ENCODE measurements around the gene GJA9.
"Not testable (repeated sequence)": the region's sequence is repeated elsewhere in the genome, so short reads cannot be mapped to it uniquely, and the experiment has no call there.

The GJA9 gene

GRCh38 chr1:38881487-38881886 is at the start of gene GJA9:
GJA9 (minus strand) TSS chr1:38881587; CDS start chr1:38876098, 5,489 bp downstream.
- FAIRE-seq, result no peak

DNA sequence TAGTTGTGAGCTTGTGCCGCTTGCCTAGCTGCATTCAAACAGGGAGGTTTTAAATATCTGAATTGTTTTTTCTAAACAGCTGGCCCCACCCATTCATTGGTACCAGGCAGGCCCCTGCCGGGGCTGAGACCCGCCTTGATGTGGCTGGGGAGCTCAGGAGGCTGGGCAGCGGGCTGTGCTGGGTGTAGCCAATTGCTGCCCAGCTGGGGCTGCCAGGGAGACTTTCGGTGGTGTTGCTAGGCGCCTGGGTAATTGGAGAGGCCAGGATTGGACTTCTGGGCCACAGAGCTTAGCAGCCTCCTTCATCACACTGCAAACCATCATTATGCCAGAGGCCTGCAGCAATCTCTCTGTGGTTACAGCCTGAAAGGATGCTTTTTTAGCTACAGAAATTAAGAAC is 48.1 kb upstream of the GJA9 start:
- FAIRE-seq, result no peak

- FAIRE-seq, result no peak
Measured at GRCh38 chr1:38929054-38929453, 47.7 kb upstream of the GJA9 start.

- FAIRE-seq, result no peak
Measured at GRCh38 chr1:38926091-38926490, 44.7 kb upstream of the GJA9 start.

- FAIRE-seq, result no peak
Measured at GRCh38 chr1:38925391-38925790, 44.0 kb upstream of the GJA9 start.

DNA sequence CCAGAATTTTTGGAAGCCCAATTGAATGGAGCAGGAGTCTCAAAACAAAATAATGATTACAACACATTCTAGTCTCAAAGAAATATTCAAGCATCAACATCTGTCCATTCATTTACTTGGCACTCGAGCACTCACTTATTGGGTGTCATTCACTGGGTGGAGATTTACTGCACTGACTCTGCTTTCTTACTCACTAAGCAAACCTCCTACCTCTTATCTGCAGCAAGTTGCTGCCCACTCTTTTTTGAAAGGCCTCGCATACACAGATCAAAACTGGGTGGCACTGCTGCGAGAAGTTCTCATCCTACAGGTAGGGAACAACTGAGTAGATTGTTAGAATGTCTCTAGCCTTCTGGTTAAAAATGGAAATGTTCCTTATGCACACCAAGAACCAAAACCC is 42.2 kb upstream of the GJA9 start:
- no peak for FAIRE-seq

- FAIRE-seq, result no peak
Measured at GRCh38 chr1:38919130-38919529, 37.7 kb upstream of the GJA9 start.

- no peak for FAIRE-seq
Measured at GRCh38 chr1:38918568-38918967, 37.2 kb upstream of the GJA9 start.

- no peak for FAIRE-seq
Measured at GRCh38 chr1:38917772-38918171, 36.4 kb upstream of the GJA9 start.

DNA sequence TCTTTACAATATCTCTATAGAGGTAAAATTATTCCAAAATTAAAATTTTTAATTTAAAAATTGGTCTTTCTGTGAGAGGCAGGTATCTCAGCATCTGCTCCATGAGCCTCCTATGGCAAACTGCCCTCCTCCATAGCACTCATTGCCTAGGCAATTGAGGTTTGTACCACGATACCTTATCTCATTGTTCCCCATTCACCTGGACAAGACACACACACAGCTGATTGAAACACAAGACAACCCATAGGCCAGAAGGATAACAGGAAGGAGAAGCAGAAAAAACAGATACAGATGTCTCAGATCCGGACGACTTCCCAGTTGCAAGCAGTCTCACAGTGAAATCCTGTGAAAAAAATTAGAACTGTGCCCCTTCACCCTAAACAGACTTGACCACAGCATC is 36.0 kb upstream of the GJA9 start:
- no peak for FAIRE-seq

- FAIRE-seq, result no peak
Measured at GRCh38 chr1:38915352-38915948, 34.1 kb upstream of the GJA9 start.

DNA sequence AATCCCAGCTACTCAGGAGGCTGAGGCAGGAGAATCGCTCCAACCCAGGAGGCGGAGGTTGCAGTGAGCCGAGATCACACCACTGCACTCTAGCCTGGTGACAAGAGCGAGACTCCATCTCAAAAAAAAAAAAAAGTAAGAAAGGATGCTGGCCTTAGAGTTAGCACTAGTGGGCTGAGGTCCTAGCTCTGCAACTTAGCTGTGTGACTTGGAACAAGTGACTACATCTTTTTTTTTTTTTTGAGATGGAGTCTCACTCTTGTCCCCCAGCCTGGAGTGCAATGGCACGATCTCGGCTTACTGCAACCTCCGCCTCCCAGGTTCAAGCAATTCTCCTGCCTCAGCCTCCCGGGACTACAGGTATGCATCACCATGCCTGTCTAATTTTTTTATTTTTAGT is 33.5 kb upstream of the GJA9 start:
- FAIRE-seq, result not testable (repeated sequence)

- FAIRE-seq, result no peak
Measured at GRCh38 chr1:38908821-38909220, 27.4 kb upstream of the GJA9 start.

DNA sequence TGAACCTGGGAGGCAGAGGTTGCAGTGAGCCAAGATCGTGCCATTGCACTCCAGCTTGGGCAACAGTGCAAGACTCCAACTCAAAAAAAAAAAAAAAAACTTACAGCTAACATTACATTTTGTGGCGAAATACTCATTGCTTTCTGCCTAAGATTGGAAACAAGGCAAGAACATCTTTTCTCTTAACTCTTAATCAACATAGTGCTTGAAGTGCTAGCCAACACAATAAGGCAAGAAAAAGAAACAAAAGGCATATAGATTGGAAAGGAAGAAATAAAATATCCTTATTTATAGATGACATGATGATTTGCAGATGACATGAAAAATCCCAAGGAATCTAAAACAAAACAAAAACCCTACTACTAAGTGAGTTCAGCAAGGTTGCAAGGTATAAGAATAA is 24.6 kb upstream of the GJA9 start:
- FAIRE-seq, result no peak

DNA sequence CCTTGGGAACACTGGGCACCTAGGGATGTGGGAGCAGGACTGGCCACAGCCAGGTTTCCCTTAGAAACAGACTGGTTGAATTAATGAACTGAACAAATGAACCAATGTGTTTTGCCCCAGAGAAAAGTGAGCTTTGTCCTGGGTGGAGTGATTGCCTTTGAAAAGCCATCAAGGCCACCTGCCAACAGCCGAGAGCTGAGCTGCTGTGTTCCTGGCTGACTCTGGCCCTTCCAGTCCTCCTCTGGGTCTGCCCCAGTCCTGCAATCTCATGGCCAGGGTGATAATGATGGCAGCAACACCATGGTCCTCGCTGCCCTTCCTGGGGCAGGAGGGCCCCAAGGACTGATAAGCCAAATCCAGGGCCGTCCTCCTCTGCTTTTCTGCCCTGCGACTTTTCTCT is 18.2 kb upstream of the GJA9 start:
- FAIRE-seq, result no peak

GRCh38 chr1:38898653-38899230 is 17.4 kb upstream of the GJA9 start:
- no peak for FAIRE-seq

DNA sequence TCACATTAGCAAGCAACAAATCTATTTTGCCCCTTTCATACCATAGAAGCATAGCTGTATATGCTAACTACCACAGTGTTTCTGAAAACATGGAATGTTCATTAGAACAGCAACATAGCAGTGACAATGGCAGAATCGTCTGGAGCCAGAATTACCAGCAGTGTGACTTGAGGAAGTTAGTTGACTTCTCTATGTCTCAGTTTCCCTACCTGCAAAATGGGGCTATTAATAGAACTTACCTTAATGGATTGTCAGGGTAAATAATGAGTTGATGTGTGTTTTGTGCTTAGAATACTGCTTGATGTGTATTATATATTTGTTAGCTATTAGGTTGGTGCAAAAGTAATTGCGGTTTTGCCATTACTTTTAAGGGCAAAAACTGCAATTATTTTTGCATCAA is 14.8 kb upstream of the GJA9 start:
- no peak for FAIRE-seq

- no peak for FAIRE-seq
Measured at GRCh38 chr1:38892976-38893375, 11.6 kb upstream of the GJA9 start.

GRCh38 chr1:38891753-38892152 is 10.4 kb upstream of the GJA9 start:
- FAIRE-seq, result no peak

GRCh38 chr1:38889589-38889988 is 8.2 kb upstream of the GJA9 start:
- FAIRE-seq, result no peak

DNA sequence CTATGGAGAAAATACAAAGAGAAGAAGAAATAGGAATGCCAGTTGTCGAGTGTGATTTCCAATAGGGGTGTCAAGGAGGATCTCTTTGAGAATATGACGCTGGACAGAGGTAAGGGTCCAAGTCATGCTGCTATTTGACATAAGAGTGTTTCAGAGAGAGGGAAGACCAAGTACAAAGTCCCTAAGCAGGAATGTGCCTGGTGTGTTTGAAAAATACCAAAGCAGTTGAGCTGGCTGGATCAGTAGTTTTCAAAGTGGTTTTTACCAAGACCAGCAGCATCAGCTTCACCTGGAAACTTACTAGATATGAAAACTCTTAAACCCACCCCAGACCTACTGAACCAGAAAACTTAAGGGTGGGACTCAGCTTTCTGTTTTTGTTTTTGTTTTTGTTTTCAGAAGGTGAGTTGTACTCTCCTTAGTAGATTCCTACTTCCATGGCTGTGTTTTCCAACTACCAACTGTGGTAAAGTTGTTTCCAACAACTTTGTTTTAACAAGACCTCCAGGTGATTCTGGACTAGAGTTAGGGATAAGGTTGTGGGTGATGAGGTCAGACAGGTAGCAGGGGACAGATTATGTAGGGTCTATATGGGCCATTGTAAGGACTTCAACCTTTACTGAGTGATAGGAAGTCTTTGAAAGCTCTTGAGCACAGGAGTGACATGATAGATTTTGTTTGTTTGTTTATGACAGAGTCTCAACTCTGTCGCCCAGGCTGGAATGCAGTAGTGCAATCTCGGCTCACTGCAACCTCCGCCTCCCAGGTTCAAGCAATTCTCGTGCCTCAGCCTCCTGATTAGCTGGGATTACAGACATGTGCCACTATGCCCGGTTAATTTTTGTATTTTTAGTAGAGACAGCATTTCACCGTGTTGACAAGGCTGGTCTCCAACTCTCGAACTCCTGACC is 7.3 kb upstream of the GJA9 start:
- FAIRE-seq, result no peak

DNA sequence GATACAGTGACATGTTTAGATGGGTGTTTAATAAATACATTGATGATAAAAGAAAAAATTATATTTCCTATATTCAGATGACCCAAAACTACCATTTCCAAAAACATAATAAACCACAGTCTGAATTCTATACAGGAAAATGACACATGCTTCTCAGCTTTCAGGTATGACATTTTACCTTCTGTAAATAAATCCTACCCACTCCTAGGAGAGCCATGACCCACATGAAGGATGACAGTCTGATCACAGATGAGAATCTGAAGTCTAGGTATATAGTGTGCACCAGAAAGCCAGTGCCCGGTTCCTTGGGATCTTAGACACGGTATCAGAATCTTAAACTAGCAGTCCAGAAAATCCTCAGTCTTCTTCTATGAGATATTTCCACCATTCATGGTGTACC is 3.7 kb upstream of the GJA9 start:
- no peak for FAIRE-seq

DNA sequence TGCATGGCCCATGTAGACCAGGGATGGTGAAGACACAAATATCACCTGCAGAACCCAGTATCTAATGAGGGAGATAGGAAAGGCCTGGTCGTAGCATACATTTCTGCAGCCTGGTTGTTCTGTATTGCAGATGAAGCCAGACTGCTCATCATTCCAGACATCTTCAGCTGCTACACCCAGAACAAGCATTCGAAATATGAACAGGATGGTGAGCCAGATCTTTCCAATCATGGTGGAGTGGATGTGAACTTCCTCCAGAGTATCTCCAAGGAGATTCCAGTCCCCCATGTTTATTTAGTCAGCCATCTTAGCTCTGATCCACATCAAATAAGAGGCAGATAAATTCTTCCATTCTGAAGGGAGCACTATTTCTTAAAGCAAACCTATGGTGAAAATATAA is 5.6 kb downstream of the GJA9 start:
- no peak for FAIRE-seq
